Mucosa of gallbladder (tissue), 1 donor: ENCODE data around the gene PLXNB1. TPM values are rescaled to one million over a fixed set of nuclear protein-coding genes. Genes with fewer than 3 reads are reported as not detected.
"Not testable (repeated sequence)": the region's sequence is repeated elsewhere in the genome, so short reads cannot be mapped to it uniquely, and the experiment has no call there.

ENCODE experiments used
- DNase-seq: peaks from one replicate; pipeline ENCODE4 v3.0.0-alpha.2; 2020; ENCODE audit warnings: low spot score
- total RNA-seq: library from RNA; stranded (reverse); gene quantifications from one replicate; pipeline ENCODE4 v1.2.1, GENCODE V29; 2021
- donor health status: DM: no; HTN: no; CAD: no.

Gene PLXNB1
- total RNA-seq, 1 donor from 2014 or later, result 257 TPM

DNA sequence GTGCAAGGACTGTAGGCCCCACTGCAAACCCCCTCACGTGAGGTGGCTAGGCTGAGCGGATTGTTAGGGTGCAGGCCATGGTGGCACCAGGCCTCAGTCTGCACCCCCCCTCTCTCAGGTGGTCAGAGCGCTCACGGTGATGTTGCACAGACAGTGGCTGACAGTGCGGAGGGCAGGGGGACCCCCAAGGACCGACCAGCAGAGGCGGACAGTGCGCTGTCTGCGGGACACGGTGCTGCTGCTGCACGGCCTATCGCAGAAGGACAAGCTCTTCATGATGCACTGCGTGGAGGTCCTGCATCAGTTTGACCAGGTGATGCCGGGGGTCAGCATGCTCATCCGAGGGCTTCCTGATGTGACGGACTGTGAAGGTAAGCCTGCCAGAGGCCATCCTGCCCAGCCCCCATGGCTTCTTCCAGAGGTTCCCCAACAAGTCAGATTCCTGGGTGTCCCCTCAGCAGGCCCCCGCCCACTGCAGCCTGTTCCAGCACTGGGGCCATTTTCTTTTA, 34.9 kb upstream of the PLXNB1 start:
- DNase-seq, result no peak

GRCh38 chr3:48463703-48464102, 33.8 kb upstream of the PLXNB1 start:
- DNase-seq, result no peak

DNA sequence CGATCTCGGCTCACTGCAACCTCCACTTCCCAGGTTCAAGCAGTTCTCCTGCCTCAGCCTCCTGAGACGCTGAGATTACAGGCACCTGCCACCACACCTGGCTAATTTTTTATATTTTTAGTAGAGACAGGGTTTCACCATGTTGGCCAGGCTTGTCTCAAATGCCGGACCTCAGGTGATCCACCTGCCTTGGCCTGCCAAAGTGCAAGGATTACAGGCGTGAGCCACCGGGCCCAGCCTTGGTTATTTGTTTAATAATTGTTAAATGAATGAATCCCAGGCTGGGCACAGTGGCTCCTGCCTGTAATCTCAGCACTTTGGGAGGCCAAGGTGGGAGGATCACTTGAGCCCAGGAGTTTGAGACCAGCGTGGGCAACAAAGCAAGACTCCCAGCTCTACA, 31.9 kb upstream of the PLXNB1 start:
- not testable (repeated sequence) for DNase-seq

DNA sequence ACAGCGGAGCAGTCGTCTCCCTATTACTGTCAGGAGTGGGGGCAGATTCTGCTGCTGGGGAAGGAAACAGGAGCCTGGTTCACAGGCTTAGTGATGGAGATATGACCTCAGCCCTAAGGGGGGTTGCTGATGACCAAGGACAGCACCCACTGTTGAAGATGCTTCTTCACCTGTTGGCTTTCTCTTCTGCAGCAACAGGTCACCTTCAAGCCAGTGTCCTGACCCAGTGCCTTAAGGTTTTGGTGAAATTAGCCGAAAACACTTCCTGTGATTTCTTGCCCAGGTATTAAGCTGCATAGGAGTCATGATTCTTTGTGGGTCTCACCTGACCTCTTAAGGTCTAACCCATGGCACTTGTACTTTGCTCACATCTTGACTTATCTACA, 30.6 kb upstream of the PLXNB1 start:
- no peak for DNase-seq

DNA sequence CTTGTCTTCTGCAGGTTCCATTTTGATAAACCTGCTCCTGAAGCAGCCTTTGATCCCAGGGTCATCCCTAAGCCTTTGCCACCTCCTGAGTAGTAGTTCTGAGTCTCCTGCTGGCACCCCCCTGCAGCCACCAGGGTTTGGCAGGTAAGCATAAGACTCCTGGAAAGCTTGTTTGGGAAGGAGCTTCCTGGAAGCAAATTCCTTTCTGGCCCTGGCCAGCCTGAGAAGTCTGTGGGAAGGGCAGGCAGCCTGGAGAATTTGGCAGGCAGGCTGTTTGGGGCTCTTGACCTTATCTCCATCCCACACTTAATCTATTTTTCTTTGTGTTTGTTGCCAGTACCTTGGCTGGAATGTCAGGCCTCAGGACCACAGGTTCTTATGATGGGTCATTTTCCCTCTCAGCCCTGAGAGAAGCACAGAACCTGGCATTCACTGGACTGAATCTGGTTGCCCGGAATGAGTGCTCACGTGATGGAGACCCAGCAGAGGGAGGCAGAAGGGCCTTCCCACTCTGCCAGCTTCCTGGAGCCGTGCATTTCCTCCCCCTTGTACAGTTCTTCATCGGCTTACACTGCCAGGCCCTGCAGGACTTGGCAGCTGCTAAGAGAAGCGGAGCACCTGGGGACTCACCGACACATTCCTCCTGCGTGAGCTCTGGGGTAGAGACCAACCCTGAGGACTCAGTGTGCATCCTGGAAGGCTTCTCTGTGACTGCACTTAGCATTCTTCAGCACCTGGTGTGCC, 30.1 kb upstream of the PLXNB1 start:
- no peak for DNase-seq

- DNase-seq, result no peak
Measured at GRCh38 chr3:48459331-48459730, 29.4 kb upstream of the PLXNB1 start.

DNA sequence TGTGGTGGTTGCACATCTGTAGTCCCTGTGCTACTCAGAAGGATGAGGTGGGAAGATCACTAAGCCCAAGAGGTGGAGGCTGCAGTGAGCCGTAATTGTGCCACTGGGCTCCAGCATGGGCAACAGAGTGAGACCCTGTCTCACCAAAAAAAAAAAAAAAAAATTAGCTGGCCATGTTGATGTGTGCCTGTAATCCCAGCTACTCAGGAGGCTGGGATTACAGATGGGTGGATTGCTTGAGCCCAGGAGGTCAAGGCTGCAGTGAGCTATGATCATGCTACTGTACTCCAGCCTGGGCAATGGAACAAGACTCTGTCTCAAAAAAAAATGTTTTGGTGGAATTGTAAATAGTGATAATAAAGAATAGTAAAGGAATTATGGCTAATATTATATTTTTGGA, 26.6 kb upstream of the PLXNB1 start:
- no peak for DNase-seq

- DNase-seq, result no peak
Measured at GRCh38 chr3:48451270-48451669, 21.4 kb upstream of the PLXNB1 start.

- peak; percentile 89 for DNase-seq
Measured at GRCh38 chr3:48446425-48447193, 16.7 kb upstream of the PLXNB1 start, which contains the start of gene ATRIP. TSS of gene ATRIP (plus strand) at chr3:48446737. CDS start at chr3:48446846, 109 bp downstream.

DNA sequence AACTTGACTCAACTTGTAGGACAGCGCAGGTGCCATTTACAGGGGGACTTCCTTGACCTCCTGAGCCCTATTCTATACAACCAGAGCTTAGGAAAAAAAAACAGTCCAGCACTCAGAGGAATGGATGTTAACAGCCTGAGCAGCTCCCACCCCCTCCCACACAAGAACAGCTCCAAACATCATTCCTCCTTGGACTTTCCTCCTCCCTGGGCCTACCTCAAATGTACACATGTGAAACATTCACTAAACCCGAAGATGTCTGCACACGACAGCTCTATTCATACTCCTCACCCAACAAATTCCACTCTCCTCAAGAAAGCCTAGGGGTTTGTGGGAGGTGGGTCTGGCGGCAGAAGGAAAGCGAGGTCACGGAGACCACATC, 16.1 kb upstream of the PLXNB1 start:
- no peak for DNase-seq

DNA sequence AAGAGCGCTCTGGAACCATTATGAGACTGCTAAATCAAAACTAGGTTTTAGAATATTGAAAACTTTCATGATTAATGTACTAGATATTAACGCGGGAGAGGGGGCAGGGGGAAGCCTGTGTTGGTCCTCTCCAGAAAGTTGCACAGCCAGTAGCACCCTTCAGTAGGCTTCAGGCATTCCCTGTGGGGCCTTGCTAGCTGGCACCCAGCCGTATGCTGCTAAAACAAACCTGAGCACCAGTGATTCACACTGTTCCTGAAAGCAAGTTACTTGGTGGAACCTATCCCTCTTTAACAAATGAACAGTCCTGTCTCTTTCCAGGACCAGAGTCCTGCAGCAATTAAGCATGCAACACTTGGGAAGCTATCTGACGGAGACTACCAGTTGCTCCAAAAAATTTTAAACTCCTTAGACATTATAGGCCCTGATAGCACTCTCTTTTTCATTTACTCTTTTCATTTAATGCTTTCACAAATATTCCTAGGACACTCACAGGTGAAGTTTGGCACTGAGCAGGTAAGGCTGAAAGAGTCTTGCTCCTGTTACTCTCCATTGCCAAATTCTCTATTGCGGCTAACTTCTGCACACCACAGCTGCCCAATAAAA, 15.5 kb upstream of the PLXNB1 start:
- no peak for DNase-seq

DNA sequence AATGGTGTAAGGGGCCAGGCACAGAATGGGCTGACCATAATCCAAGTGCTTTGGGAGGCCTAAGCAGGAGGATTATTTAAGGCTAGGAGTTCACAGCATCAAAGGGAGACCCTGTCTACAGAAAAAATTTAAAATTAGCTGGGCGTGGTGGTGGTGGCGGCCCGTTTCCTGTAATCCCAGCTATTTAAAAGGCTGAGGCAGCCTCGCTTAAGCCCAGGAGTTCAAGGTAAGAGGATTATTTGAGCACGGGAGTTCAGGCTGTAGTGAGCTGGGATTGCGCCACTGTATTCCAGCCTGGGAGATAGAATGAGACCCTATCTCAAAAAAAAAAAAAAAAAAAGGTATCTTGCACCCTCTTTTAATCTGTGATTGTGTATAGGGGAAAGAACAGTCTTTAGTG, 12.1 kb upstream of the PLXNB1 start:
- DNase-seq, result no peak

DNA sequence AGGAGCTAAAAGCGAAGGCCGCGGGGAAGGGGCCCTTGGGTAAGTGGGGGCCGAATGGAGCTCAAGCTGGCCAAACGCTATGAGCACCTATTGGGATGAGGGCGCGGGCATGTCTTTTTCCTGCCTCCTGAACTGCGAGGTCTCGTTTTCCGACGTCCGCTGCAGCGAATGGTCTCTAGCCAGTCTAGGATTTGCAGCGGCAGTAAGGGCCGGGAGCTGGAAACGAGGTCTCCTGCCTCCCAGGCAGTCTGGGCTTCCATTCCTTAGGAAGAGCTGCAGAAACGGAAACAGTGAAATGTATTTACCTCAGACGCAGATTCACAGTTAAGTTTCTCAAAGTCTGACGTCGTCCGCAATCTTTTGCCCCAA, 10.7 kb upstream of the PLXNB1 start:
- no peak for DNase-seq

- peak; percentile 98 for DNase-seq
Measured at GRCh38 chr3:48439820-48440589, 10.1 kb upstream of the PLXNB1 start, which contains the start of the genes CCDC51 and TMA7. TSS of gene CCDC51 (minus strand) at chr3:48440119. CDS start at chr3:48435128, 4,991 bp downstream. TSS of gene TMA7 (plus strand) at chr3:48440257. CDS start at chr3:48440297, 40 bp downstream.

- DNase-seq, result no peak
Measured at GRCh38 chr3:48437812-48438211, 7.9 kb upstream of the PLXNB1 start.

- DNase-seq, result no peak
Measured at GRCh38 chr3:48436855-48437254, 7.0 kb upstream of the PLXNB1 start.

DNA sequence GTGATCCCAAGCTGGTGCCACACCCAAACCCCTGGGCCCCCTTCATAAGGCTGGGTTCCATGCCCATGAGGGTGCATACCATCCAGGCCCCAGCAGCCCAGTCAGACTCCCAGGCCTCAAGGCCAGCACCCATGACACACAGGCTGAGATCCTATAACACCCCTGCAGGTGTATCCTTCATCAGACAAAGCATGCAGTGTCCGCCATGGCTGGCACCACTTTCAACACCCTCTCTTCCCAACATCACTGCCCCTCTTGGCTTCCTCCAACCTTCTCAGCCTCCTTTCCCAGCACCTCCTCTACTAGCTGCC, 6.5 kb upstream of the PLXNB1 start:
- DNase-seq, result no peak

DNA sequence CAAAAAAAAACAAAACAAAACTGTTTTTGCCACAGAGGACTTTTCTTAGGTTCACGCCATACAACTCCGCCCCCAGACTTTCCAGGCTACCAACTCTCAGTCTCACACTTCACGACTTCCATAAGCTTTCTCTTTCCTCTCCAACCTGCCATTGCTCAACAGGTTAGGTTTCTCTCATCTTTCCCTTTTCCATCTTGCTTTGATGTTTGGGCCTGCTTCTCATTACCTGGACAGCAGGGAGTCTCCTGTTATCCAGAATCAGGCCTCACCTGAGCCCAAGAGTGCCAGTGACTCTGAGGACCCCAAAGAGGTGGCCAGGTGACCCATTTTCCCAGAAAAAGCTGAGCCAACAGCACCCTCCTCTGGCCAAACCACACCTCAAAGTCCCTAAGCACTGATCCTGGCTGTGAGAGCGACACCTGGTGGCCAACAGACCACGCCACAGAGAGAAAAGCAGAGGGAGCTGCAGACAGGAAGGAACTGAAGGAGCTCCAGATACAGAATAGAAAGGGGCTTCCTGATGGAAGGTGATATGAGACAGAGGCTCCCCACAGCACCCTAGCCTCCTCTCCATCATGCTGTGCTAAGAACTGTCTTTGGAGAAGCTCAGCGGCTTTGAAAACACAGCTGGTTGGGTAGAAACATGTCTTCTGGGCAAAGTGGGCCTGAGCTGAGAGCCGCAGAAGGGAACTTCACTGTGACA, 6.0 kb upstream of the PLXNB1 start:
- DNase-seq, result peak; percentile 92

DNA sequence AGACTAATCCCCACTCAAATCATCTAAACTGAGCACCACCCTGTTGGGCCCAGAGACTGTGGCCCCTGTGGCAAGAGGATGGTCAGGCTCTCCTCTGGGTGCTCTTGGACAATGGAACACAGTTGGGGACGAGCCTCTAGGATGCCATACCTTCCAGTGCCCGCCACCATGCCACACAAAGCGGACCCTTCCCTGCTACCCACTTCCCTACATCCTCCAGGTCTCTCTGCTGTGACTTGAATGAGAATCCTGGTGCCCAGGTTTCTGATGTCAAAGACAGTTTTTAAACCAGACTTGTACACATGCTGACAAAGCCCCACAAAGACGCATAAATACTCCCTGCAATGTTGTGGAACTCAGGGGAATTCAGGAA, 5.3 kb upstream of the PLXNB1 start:
- DNase-seq, result no peak

DNA sequence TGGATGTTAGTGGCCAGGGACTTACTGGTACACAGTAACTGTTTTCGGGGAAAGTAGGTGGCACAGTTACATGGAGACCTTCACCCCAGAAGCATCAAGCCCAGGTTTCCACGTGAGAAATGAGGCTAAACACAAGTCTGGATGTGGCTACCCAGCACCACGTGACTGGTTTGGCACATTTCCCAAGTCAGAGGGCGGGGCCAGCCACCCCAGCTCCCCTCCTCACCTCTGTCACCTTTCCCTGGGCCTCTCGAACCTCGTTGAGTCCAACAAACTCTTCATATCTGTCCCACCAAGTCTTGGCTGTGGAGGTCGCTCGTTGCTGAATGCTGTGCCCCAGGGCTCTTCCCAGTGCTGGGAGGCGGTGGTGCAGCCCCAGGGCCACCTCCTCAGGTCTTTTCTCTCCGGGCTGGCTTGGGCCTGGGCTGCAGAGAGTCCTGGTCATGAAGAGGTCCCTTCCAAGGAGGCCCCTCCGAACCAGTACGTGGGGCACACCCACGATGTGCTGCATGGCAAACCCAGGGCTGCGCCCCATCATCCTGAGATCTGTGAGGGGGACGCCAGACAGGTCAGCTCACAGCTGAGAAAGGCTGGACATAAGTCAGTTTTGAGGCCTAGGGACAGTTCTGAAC, 4.8 kb upstream of the PLXNB1 start:
- DNase-seq, result no peak
